ENCODE measurements around the gene ANGPTL7. TPM values are rescaled to one million over a fixed set of nuclear protein-coding genes. Genes with fewer than 3 reads are reported as not detected.
A peak's percentile ranks its signal among the peaks of the same experiment; 100 is the strongest.
"Not testable (repeated sequence)": the region's sequence is repeated elsewhere in the genome, so short reads cannot be mapped to it uniquely, and the experiment has no call there.

The ANGPTL7 gene
- polyA plus RNA-seq, 1 donor from 2014 or later = not detected

DNA sequence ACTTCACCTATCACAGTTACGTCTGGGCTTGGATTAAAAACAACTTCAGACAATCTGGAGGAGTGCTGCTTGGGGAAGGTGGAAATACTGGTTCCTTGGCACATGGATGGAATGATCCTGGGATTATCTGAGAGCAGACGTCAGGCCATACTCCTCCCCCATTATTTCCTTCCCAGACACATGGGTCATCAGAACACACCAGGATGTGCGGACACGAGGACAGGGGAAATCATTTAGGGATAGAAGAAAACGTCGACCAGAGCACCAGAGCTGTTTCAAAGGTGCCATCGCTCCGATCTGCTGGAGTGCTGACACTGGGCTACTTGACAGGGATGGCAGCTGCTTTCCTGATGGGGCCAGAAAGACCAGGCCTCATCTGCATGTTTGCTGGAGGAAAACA, 31.8 kb upstream of the ANGPTL7 start:
- H3K4me1 Mint-ChIP-seq = peaks cover 10 to 21% (median 20%) of the 10 kb centered on the region in 3 donors
- H3K9me3 Mint-ChIP-seq = no peaks in the 10 kb centered on the region
- peak overlapping the region in 1 of 4 donors; percentile 37 for H3K4me3 Mint-ChIP-seq
- no peaks in the 10 kb centered on the region for H3K27me3 Mint-ChIP-seq
- H3K36me3 Mint-ChIP-seq = peaks cover 8% of the 10 kb centered on the region
- peak overlapping the region in 2 of 3 donors; percentile 77 to 88 for H3K27ac Mint-ChIP-seq

DNA sequence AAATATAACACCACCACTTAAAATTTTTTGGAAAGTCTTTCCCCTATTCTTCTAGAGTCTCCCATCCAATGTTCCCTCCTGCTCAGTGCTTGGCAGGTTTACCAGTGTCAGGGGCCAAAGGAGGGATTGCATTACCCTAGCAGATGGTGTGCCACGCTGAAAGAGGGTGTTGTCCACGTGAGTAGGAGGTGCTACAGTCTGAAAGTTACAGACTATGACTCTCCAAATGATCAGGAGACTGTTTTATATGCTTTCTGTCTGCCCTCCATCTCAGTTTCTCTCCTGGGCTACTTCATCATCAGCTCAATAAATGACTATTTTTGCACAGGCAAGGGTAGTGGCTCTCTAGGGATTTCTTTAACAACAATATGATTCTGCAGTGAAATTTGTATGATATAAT, 31.3 kb upstream of the ANGPTL7 start:
- H3K27me3 Mint-ChIP-seq = no peaks in the 10 kb centered on the region
- peaks cover 10 to 21% (median 20%) of the 10 kb centered on the region in 3 donors for H3K4me1 Mint-ChIP-seq
- peaks cover 8% of the 10 kb centered on the region for H3K36me3 Mint-ChIP-seq
- H3K9me3 Mint-ChIP-seq = no peaks in the 10 kb centered on the region
- H3K27ac Mint-ChIP-seq = peak overlapping the region; percentile 75 to 88 (median 77)
- H3K4me3 Mint-ChIP-seq = peak overlapping the region in 1 of 4 donors; percentile 39

DNA sequence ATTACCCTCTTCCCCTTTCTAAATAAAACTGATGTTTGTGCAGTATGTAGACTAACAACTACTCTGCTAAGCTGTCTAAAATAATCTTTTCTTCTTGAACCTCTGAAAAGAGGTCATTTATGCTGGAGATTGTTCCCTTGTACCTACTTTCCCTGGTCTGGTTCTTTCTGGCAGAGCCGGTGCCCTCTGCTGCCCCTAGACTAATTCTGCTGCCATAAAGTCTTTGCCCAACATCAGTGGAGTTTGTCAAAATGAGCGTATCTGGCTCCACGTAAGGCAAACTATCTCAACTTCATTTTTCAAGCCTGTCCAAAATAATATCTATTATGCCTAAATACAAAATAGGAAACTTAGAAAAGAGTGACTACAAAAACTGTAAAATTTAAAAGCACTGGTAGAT, 30.9 kb upstream of the ANGPTL7 start:
- Mint-ChIP-seq H3K27me3 (no peaks in the 10 kb centered on the region), H3K36me3 (peaks cover 8% of the 10 kb centered on the region), H3K4me3 (peak overlapping the region in 1 of 4 donors; percentile 39), H3K9me3 (no peaks in the 10 kb centered on the region), H3K4me1 (peaks cover 10 to 21% (median 20%) of the 10 kb centered on the region in 3 donors), H3K27ac (peak overlapping the region; percentile 65 to 77 (median 75))

DNA sequence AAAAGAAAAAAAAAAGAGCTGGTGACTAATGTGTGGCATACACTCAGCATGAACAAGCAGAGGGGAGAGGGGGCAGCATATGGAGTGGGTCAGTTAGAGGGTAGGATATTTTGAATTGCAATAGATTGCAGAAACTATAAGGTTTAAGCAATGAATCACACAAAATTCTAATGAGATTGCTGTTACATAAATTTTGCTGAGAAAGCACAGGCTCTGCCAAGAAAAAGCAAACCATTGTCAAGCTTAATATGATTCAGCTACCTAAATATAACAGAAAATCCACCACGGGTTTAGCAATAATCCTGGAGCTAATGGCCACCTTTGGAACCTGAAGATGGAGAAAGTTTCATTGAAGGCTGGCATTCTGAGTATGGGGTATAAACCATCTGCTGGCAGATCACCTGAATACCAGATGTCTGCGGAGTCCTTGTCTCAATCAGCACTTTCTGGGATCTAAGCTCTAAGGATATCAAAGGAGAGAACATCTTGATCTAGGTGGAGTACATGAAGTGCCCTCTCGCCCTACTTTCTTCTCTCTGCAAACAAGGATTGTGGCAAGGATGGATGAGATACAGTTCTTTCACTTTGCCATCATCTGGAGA, 30.3 kb upstream of the ANGPTL7 start:
- Mint-ChIP-seq H3K36me3 (peaks cover 9% of the 10 kb centered on the region), H3K9me3 (no peaks in the 10 kb centered on the region), H3K4me1 (peaks cover 10 to 21% (median 20%) of the 10 kb centered on the region in 3 donors), H3K4me3 (no peak overlapping the region), H3K27ac (no peak overlapping the region), H3K27me3 (no peaks in the 10 kb centered on the region)

DNA sequence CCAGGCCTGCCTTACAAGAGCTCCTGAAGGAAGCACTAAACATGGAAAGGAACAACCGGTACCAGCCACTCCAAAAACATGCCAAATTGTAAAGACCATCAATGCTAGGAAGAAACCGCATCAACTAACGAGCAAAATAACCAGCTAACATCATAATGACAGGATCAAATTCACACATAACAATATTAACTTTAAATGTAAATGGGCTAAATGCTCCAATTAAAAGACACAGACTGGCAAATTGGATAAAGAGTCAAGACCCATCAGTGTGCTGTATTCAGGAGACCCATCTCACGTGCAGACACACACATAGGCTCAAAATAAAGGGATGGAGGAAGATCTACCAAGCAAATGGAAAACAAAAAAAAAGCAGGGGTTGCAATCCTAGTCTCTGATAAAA, 26.4 kb upstream of the ANGPTL7 start:
- not testable (repeated sequence) for H3K4me3 Mint-ChIP-seq, H3K9me3 Mint-ChIP-seq, H3K4me1 Mint-ChIP-seq, H3K27ac Mint-ChIP-seq, H3K27me3 Mint-ChIP-seq
- peaks cover 12% of the 10 kb centered on the region for H3K36me3 Mint-ChIP-seq

DNA sequence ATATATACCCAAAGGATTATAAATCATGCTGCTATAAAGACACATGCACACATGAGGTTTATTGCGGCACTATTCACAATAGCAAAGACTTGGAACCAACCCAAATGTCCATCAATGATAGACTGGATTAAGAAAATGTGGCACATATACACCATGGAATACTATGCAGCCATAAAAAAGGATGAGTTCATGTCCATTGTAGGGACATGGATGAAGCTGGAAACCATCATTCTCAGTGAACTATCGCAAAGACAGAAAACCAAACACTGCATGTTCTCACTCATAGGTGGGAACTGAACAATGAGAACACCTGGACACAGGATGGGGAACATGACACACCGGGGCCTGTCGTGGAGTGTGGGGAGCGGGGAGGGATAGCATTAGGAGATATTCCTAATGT, 22.4 kb upstream of the ANGPTL7 start:
- not testable (repeated sequence) for H3K27ac Mint-ChIP-seq, H3K4me1 Mint-ChIP-seq, H3K27me3 Mint-ChIP-seq, H3K9me3 Mint-ChIP-seq, H3K4me3 Mint-ChIP-seq
- peaks cover 12% of the 10 kb centered on the region for H3K36me3 Mint-ChIP-seq

DNA sequence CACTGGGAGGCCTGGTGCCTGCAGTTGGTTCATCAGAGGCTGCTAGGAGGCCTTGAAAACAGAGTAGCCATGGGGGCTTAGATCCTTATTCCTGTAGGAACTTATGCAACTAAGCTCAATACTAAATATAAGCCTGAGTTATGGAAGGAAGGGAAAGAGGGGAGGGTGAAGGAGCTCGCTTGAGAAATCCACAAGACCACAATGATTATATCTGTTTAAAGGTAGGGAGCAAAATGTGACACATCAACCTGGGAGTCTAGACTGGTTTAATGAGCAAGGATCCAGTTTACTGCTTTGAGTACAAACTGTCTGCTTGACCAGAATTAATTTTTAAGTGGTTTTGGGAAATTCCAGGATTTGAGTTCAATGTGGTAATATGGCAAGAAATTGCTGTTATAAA, 20.4 kb upstream of the ANGPTL7 start:
- Mint-ChIP-seq H3K27ac (no peak overlapping the region), H3K27me3 (no peaks in the 10 kb centered on the region), H3K4me1 (no peaks in the 10 kb centered on the region), H3K36me3 (peaks cover 9% of the 10 kb centered on the region), H3K9me3 (peaks cover 0 to 3% (median 0%) of the 10 kb centered on the region in 3 donors), H3K4me3 (peak overlapping the region in 1 of 4 donors; percentile 50)

DNA sequence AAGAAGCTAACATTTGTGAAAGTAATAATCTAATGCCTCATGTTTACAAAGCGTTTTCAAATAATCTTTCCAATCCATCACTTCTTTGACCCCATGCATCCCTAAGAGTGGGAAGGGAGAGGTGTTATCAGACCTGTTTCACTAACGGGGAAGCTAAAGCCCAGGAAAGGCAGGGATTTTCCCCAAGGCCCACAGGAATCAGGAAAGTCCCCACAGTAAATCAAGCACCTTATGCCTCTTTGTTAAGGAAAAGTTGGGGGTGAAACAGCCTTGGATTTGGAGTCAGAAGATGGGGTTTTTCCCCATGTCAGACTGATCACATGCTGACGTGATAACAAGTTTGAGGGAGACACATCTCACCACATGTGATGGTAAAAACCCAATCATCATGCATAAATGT, 20.0 kb upstream of the ANGPTL7 start:
- peaks cover 8% of the 10 kb centered on the region for H3K36me3 Mint-ChIP-seq
- peaks cover 0 to 3% (median 0%) of the 10 kb centered on the region in 3 donors for H3K9me3 Mint-ChIP-seq
- no peaks in the 10 kb centered on the region for H3K4me1 Mint-ChIP-seq
- H3K27ac Mint-ChIP-seq = no peak overlapping the region
- H3K4me3 Mint-ChIP-seq = no peak overlapping the region
- H3K27me3 Mint-ChIP-seq = no peaks in the 10 kb centered on the region

DNA sequence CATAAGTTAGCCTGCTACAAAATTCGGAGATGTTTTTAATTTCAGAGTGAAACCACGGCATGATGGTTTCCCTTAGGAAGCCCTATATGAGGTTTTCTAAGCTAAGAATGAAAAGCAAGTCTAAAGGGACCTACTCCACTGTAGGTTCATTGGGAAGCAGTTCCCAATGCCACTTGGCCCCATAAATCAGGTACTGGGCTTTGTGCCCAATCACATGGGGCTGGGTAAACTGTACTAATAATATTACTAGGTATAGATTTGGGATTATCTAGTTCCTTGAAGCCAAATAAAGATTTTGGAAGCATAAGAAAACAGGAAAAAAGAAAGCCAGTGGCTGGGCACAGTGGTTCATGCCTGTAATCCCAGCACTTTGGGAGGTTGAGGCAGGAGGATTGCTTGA, 19.1 kb upstream of the ANGPTL7 start:
- Mint-ChIP-seq H3K4me3 (no peak overlapping the region), H3K27ac (no peak overlapping the region), H3K27me3 (no peaks in the 10 kb centered on the region), H3K36me3 (peaks cover 8% of the 10 kb centered on the region), H3K9me3 (peaks cover 0 to 3% (median 0%) of the 10 kb centered on the region in 3 donors), H3K4me1 (no peaks in the 10 kb centered on the region)

DNA sequence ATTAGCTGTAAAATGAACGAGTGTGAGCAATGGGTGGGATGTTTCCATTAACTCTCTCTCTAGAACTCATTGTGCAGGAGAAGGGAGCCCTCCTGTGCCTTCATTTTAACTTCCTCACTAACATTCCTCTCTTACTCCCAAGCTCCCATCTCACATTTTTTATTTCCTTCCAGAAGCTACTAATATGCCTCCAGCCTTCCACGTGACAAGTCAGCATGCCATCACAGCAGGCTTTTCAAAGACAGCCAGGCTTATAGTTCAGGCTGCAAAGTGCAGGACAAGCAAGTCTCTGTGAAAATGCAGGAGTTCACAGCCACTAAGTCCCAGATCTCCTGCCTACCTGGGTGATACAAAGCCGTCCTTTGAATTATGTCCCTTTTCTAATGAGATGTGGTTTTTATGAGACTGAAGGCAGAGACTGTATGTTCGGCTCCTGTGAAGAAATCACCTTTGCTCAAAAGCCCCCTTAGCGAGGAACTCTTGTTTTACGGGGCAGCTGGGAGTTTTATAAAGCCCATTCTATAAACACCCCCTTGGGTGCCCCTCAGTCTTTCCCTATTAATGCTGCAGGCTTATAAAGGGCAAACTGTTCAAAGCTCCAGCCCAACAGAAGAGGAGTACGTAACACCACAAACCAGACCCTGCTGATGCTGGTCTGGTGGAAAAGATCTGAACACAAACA, 14.8 kb upstream of the ANGPTL7 start:
- Mint-ChIP-seq H3K4me3 (no peak overlapping the region), H3K27me3 (no peaks in the 10 kb centered on the region), H3K36me3 (peaks cover 10% of the 10 kb centered on the region), H3K9me3 (no peaks in the 10 kb centered on the region), H3K4me1 (no peaks in the 10 kb centered on the region), H3K27ac (no peak overlapping the region)

DNA sequence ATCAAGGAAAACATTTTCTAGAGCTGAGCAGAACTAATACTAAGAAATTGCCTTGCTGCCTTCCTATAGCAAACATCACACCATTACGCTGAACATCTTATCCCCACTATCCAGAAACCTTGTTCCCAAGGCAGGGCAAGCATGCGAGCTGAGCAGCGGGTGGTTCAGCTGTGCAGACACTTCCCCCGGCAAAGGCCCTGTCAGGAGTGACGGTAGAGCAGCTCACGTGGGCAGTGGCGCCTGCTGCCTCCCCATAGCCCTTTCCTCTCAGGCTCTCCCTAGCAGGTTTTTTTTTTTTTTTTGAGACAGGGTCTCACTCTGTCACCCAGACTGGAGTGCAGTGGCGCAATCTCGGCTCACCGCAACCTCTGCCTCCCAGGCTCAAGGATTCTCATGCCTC, 13.7 kb upstream of the ANGPTL7 start:
- Mint-ChIP-seq H3K27ac (peak overlapping the region in 1 of 3 donors; percentile 35), H3K4me1 (no peaks in the 10 kb centered on the region), H3K36me3 (peaks cover 10% of the 10 kb centered on the region), H3K27me3 (no peaks in the 10 kb centered on the region), H3K9me3 (no peaks in the 10 kb centered on the region), H3K4me3 (no peak overlapping the region)

DNA sequence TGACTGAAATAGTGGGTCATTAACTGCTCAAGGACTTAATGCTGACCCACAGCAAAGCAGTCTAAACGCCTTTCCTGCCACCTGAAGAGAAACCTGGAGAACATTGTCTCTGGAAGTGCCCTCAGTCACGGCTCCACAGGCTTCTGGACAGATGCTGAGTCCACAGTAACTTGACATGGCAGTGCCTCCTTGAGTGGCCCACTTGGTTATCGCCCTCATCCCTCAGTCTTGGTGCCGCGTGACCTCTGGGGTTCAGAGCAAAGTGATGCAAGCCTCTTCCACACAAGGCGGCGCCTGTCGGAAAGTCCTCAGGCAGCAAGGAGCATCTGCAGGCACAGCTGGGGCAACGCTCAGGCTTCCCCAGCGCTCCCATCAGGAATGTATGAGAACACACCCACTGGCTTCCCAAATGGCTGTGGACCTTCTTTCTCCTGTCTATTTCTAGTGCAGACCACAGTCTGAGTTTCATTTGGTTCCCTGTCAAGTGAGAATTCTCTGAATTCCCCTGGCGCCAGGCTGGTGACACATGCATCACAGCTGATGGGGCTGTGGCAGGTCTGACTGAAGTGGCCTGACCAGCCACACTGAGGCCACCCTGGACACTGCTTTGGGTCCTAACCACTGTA, 13.0 kb upstream of the ANGPTL7 start:
- Mint-ChIP-seq H3K36me3 (peaks cover 10% of the 10 kb centered on the region), H3K27ac (peak overlapping the region in 1 of 3 donors; percentile 62)

DNA sequence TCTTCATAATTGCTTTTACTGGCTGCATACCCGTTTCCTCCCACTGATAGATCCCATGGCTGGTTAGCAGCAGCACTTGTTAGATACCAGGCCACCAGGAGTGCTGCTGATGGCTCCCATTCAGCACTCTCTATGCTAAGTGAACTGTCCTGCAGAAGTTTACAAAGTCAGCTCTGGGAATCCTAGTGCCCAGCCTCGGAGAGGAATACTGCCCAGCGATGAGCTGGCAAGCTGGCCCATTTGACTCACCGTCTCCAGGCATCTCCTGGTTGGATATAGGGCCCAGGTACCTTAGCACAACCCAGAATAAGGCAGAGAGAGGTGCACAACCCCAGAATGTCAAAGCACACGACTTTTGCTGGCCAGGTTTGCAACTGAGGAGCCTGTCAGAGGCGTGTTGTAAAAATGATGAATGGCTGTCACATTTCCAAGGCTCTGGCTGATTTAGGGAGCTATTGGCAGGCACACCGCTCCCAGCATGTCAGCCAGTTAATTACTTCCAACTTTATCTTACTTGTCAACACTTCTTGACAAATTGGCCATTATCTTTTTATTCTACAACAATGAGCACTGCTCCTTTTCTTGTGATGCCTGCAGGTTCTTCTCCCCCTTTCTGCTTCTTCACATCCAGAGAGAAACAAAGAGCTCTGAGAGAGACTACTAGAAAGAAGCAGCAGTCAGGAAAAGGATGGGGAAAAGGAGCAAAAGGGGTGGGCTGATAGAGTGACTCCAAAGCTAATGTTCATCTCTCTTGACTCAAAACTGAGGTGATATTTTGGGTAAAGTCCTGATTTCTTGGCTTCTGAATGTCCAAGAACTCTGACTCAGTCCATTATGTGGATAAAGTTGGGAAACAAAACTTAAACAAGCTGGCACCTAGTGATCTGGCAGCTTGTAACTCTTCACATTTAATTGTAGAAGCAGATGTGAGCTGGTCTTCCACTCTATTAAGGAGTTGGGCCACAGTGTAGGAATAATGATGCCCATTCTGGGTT, 10.8 kb upstream of the ANGPTL7 start:
- Mint-ChIP-seq H3K27ac (peak overlapping the region in 1 of 3 donors; percentile 32), H3K4me1 (no peaks in the 10 kb centered on the region), H3K4me3 (no peak overlapping the region), H3K27me3 (no peaks in the 10 kb centered on the region), H3K9me3 (no peaks in the 10 kb centered on the region), H3K36me3 (peaks cover 10% of the 10 kb centered on the region)

More for the DNA sequence above, 13.0 kb upstream of the ANGPTL7 start:
- Mint-ChIP-seq H3K27me3 (no peaks in the 10 kb centered on the region), H3K9me3 (no peaks in the 10 kb centered on the region), H3K4me1 (no peaks in the 10 kb centered on the region), H3K4me3 (no peak overlapping the region)

DNA sequence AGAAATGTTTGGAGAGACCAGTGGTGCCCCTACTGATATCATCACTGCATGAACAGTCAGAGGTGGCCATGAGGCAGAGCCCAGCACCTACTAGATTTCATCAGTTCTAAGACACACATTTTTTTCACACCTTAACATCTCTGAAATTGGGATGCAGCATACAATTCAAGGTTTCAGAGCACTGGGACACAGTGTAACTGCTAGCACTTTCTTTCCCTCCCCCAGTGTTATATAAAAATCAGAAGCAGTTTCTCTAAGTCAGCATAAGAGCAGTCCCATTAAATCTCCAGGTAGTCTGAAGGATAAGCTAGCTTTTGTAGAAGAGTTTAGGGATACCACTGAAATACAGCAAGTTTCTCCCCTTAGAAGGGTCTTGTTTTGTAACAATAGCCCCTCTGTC, 10.0 kb upstream of the ANGPTL7 start:
- Mint-ChIP-seq H3K4me1 (no peaks in the 10 kb centered on the region), H3K27ac (peak overlapping the region in 1 of 3 donors; percentile 32), H3K4me3 (no peak overlapping the region), H3K27me3 (no peaks in the 10 kb centered on the region), H3K36me3 (peaks cover 8% of the 10 kb centered on the region), H3K9me3 (no peaks in the 10 kb centered on the region)

DNA sequence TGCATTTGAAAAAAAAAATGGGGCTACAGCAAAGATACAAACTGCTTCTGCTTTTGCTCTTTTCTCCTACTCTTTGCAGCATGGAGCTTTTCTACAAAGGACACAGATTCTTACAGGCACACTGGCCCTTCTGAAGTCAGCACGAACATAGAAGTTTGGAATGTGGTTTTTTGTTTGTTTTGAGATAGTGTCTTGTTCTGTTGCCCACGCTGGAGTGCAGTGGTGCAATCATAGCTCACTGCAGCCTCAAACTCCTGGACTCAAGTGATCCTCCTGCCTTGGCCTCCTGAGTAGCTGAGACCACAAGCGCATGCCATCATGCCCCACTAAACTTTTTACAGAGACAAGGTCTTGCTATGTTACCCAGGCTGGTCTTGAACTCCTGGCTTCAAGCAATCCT, 9.4 kb upstream of the ANGPTL7 start:
- H3K27ac Mint-ChIP-seq, H3K4me1 Mint-ChIP-seq, H3K36me3 Mint-ChIP-seq, H3K4me3 Mint-ChIP-seq, H3K27me3 Mint-ChIP-seq, H3K9me3 Mint-ChIP-seq: not testable (repeated sequence)
